Caco-2 (cell line): Measurements from ENCODE around the gene ASIC4. TPM values are rescaled to one million over a fixed set of nuclear protein-coding genes. Genes with fewer than 3 reads are reported as not detected.

Experiments used
- BruUV-seq: library from RNA; stranded (reverse); fragments of 400-500 nt; replicated peaks from 2 replicates; lab custom pipeline; 2021; lab: Mats Ljungman, UMichigan
- CTCF ChIA-PET: fragments of 300-600 bp; sonication (Branson Sonifier 250); formaldehyde crosslinking; loops from one replicate; lab custom pipeline; 2022; ENCODE audit warnings: antibody characterized with exemption; lab: Charles Lee
- POLR2A ChIA-PET: fragments of 300-600 bp; sonication (Branson Sonifier 250); formaldehyde crosslinking; loops from one replicate; lab custom pipeline; 2022; ENCODE audit warnings: antibody characterized with exemption; lab: Charles Lee
- DNase-seq, 2 experiments: peaks; one replicate each; pipeline versions ENCODE4 v3.0.0 to v3.0.0-alpha.2; 2020 to 2022
- H3K27me3 ChIP-seq: replicated peaks from 2 replicates; pipeline ENCODE4 v1.6.0; 2011; ENCODE audit warnings: low read length; ENCODE audit not compliant: control insufficient read depth, insufficient read depth
- H3K36me3 ChIP-seq: 2 replicates; pipeline ENCODE4 v1.5.1; 2011; ENCODE audit warnings: low read length; ENCODE audit not compliant: control insufficient read depth, insufficient read depth
- H3K4me1 ChIP-seq: fragments of 250-450 bp; sonication (Bioruptor Pico); 2 replicates; pipeline ENCODE4 v1.5.1; 2020; ENCODE audit warnings: mild to moderate bottlenecking
- H3K4me3 ChIP-seq: 2 replicates; pipeline ENCODE4 v1.5.1; 2011; ENCODE audit warnings: low read depth, mild to moderate bottlenecking, control low read depth, low read length
- H3K9me3 ChIP-seq: fragments of 250-450 bp; sonication (Bioruptor Pico); 2 replicates; pipeline ENCODE4 v1.5.1; 2020; ENCODE audit warnings: mild to moderate bottlenecking, moderate library complexity
- H3K27ac Mint-ChIP-seq: one replicate; pipeline ENCODE4 v1.8.0; 2022; ENCODE audit warnings: mixed read lengths; ENCODE audit not compliant: unreplicated experiment
- H3K27me3 Mint-ChIP-seq: one replicate; pipeline ENCODE4 v1.8.0; 2022; ENCODE audit warnings: mixed read lengths; ENCODE audit not compliant: insufficient read depth, unreplicated experiment
- H3K36me3 Mint-ChIP-seq: one replicate; pipeline ENCODE4 v1.8.0; 2022; ENCODE audit warnings: mild to moderate bottlenecking, mixed read lengths; ENCODE audit not compliant: insufficient read depth, unreplicated experiment
- H3K4me1 Mint-ChIP-seq: one replicate; pipeline ENCODE4 v1.8.0; 2022; ENCODE audit warnings: low read depth, mixed read lengths; ENCODE audit not compliant: unreplicated experiment
- H3K4me3 Mint-ChIP-seq: one replicate; pipeline ENCODE4 v1.8.0; 2022; ENCODE audit warnings: mild to moderate bottlenecking, moderate library complexity, mixed read lengths; ENCODE audit not compliant: unreplicated experiment
- H3K9me3 Mint-ChIP-seq: one replicate; pipeline ENCODE4 v1.8.0; 2022; ENCODE audit warnings: mixed read lengths; ENCODE audit not compliant: unreplicated experiment
- intact Hi-C: fragments of 100-400 bp; cut with micrococcal nuclease; formaldehyde crosslinking; loops from one replicate; pipeline ENCODE4 v1.10.0; 2022; ENCODE audit not compliant: unreplicated experiment
- total RNA-seq: library from RNA; stranded (reverse); gene quantifications from 2 replicates; pipeline ENCODE4 v1.2.3, GENCODE V29; 2022
- TF ChIP-seq, protein P1 (sequence below), 2 experiments: fragments of 200-600 bp in 1 of 2; IDR thresholded peaks; 1 replicate in 1 of 2; 2 replicates in 1 of 2; pipeline versions ENCODE4 v1.5.1 to v1.8.0; 2011 to 2022; ENCODE audit warnings: antibody characterized with exemption in 1 of 2, control low read depth in 1 of 2, inconsistent platforms in 1 of 2, low read depth in 1 of 2, low read length in 1 of 2, mild to moderate bottlenecking in 1 of 2, moderate library complexity in 1 of 2; ENCODE audit not compliant: insufficient read depth in 1 of 2, severe bottlenecking in 1 of 2, unreplicated experiment in 1 of 2

Gene ASIC4
- total RNA-seq, 1 experiment from 2014 or later: 0.16 TPM

DNA sequence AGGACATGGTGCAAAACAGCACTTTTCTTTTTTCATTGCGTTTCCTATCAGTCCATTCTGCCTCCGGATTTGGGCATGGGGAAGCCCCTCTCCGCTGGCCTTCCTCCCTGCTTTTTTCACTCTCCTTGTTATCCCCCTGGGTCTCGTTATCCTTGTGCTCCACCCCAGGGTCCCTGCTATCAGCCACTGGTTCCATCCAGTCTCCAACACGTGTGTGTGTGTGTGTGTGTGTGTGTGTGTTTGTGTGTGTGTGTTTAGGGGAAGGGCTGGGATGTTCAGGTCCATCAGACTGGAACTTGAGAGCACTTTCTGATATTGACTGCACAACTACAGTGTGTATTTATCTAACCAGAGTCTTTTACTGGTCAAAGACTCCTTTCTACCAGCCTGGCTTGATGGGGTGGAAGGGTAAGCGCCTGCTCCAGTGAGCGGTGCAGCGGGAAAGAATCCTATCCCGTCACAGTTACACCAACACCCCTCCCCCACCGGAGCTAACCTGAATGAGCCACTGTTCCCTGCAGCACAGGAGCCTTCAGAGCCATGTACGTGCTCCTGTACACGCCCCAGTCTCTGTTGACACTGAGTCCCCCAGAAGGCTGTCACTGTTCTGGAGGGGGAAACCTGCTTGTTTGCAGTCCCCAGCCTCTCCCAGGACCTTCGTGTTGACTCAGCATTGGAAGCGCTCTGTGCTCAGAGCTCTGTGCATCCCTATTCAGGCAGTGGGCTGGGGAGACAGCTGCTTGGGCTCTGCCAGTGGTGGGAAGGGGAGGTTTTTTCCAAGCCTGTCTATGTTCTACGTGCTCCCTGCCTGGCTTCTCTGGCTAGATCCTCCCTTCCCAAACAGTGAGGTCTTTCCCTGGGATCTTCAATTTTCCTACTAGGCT is 62.5 kb downstream of the ASIC4 start:
- peaks cover 21% of the 10 kb centered on the region for H3K4me1 ChIP-seq
- peak; percentile 64 to 71 for DNase-seq
- no TSS peak for BruUV-seq
- no peaks in the 10 kb centered on the region for H3K27me3 ChIP-seq
- TF ChIP-seq, protein P1, sequence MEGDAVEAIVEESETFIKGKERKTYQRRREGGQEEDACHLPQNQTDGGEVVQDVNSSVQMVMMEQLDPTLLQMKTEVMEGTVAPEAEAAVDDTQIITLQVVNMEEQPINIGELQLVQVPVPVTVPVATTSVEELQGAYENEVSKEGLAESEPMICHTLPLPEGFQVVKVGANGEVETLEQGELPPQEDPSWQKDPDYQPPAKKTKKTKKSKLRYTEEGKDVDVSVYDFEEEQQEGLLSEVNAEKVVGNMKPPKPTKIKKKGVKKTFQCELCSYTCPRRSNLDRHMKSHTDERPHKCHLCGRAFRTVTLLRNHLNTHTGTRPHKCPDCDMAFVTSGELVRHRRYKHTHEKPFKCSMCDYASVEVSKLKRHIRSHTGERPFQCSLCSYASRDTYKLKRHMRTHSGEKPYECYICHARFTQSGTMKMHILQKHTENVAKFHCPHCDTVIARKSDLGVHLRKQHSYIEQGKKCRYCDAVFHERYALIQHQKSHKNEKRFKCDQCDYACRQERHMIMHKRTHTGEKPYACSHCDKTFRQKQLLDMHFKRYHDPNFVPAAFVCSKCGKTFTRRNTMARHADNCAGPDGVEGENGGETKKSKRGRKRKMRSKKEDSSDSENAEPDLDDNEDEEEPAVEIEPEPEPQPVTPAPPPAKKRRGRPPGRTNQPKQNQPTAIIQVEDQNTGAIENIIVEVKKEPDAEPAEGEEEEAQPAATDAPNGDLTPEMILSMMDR (IDR thresholded peaks at IDR 0.05; ENCODE audit: insufficient read depth in 1 of 2, low read depth in 1 of 2, low read length in 1 of 2, severe bottlenecking in 1 of 2, unreplicated experiment in 1 of 2): no peak
- Mint-ChIP-seq H3K27ac (no peak overlapping the region), H3K4me1 (peaks cover 32% of the 10 kb centered on the region), H3K27me3 (no peaks in the 10 kb centered on the region), H3K36me3 (no peaks in the 10 kb centered on the region), H3K9me3 (no peaks in the 10 kb centered on the region), H3K4me3 (peak overlapping the region; percentile 36)
- ChIA-PET CTCF (interaction anchor here (0.6 kb wide), 1 partner anchor 119 kb away, joined by 3 read pairs; no protein-coding TSS in a partner anchor), POLR2A (interaction anchor here (0.6 kb wide), 2 partner anchors 20 to 21 kb away, joined by 3 to 4 read pairs; no protein-coding TSS in a partner anchor)
- H3K36me3 ChIP-seq: no peaks in the 10 kb centered on the region
- intact Hi-C loops: no loop called here
- H3K4me3 ChIP-seq: no peak overlapping the region
- no peaks in the 10 kb centered on the region for H3K9me3 ChIP-seq

GRCh38 chr2:219578811-219579613 is 64.7 kb downstream of the ASIC4 start:
- CTCF ChIA-PET: no interaction called here
- TF ChIP-seq, protein P1 (IDR thresholded peaks at IDR 0.05; ENCODE audit: insufficient read depth in 1 of 2, low read depth in 1 of 2, low read length in 1 of 2, severe bottlenecking in 1 of 2, unreplicated experiment in 1 of 2): no peak
- DNase-seq: no peak

DNA sequence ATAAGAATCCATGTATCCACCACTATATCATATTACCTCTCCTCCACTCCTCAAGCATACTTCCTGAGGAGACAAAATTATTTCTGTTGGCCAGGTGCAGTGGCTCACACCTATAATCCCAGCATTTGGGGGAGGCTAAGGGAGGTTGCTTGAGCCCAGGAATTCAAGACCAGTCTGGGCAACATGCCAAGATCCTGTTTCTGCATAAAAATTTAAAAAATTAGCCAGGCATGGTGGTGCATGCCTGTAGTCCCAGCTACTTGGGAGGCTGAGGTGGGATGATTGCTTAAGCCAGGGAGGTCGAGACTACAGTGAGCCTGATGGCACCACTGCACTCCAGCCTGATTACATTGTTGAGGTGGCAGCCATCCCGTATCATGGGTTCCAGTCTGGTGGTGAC is 67.1 kb downstream of the ASIC4 start:
- TF ChIP-seq, protein P1 (IDR thresholded peaks at IDR 0.05; ENCODE audit: insufficient read depth in 1 of 2, low read depth in 1 of 2, low read length in 1 of 2, severe bottlenecking in 1 of 2, unreplicated experiment in 1 of 2): no peak
- ChIA-PET POLR2A (no interaction called here), CTCF (no interaction called here)
- Histone ChIP-seq H3K9me3 (no peaks in the 10 kb centered on the region), H3K4me1 (peaks cover 12% of the 10 kb centered on the region; the same call in 1 of the 2 replicates), H3K4me3 (no peak overlapping the region), H3K27me3 (no peaks in the 10 kb centered on the region), H3K36me3 (no peaks in the 10 kb centered on the region)
- Mint-ChIP-seq H3K4me3 (no peak overlapping the region), H3K27ac (no peak overlapping the region), H3K27me3 (peaks cover 2% of the 10 kb centered on the region), H3K36me3 (no peaks in the 10 kb centered on the region), H3K9me3 (no peaks in the 10 kb centered on the region), H3K4me1 (peaks cover 21% of the 10 kb centered on the region)
- intact Hi-C loops: no loop called here
- BruUV-seq: no TSS peak
- no peak for DNase-seq

More at GRCh38 chr2:219578811-219579613, 64.7 kb downstream of the ASIC4 start:
- Histone ChIP-seq H3K36me3 (no peaks in the 10 kb centered on the region), H3K27me3 (no peaks in the 10 kb centered on the region), H3K4me1 (peaks cover 12% of the 10 kb centered on the region; the same call in 1 of the 2 replicates), H3K9me3 (no peaks in the 10 kb centered on the region), H3K4me3 (no peak overlapping the region)
- POLR2A ChIA-PET: no interaction called here
- intact Hi-C loops: no loop called here
- no TSS peak for BruUV-seq
- Mint-ChIP-seq H3K36me3 (no peaks in the 10 kb centered on the region), H3K27ac (no peak overlapping the region), H3K27me3 (no peaks in the 10 kb centered on the region), H3K9me3 (no peaks in the 10 kb centered on the region), H3K4me1 (peaks cover 26% of the 10 kb centered on the region), H3K4me3 (no peak overlapping the region)
